ENCODE results near the gene LIPK. TPM values are rescaled to one million over a fixed set of nuclear protein-coding genes. Genes with fewer than 3 reads are reported as not detected.

LIPK gene
- total and polyA plus RNA-seq, 4 donors, result not detected

- no peak for DNase-seq (ENCODE audit: low spot score)
- Histone ChIP-seq H3K9me3 (ENCODE audit: control insufficient read depth in 4 of 4, low read length in 3 of 4) (no peaks in the 10 kb centered on the region), H3K27me3 (ENCODE audit: control insufficient read depth in 4 of 4, insufficient read depth in 4 of 4, low read length in 3 of 4) (peaks cover 0 to 2% (median 0%) of the 10 kb centered on the region in 4 donors), H3K4me3 (ENCODE audit: low read depth in 1 of 3, low read length in 3 of 3) (no peak overlapping the region), H3K4me1 (ENCODE audit: control insufficient read depth in 4 of 4, insufficient read depth in 4 of 4, low read length in 3 of 4) (no peaks in the 10 kb centered on the region), H3K36me3 (ENCODE audit: control insufficient read depth in 4 of 4, insufficient read depth in 3 of 4, low read depth in 1 of 4, low read length in 3 of 4) (no peaks in the 10 kb centered on the region), H3K27ac (ENCODE audit: low read depth in 1 of 2, low read length in 2 of 2) (no peak overlapping the region), H3K9ac (ENCODE audit: low read depth in 1 of 2, low read length in 2 of 2) (no peak overlapping the region)
- no peak for TF ChIP-seq GABPA (IDR thresholded peaks at IDR 0.05 in 1 of 2, conservative IDR thresholded peaks at IDR 0.05 in 1 of 2)
- TF ChIP-seq FOXA1 (IDR thresholded peaks at IDR 0.05), result no peak
- TF ChIP-seq RXRA (IDR thresholded peaks at IDR 0.05), result no peak
- no peak for TF ChIP-seq EGR1 (IDR thresholded peaks at IDR 0.05; ENCODE audit: low read depth in 2 of 2)
- WGBS, result 91% methylated on average over 10 of the region's 10 CpGs
These were observed 80.2 kb downstream of the LIPK start for GRCh38 chr10:88786032-88786770.

DNA sequence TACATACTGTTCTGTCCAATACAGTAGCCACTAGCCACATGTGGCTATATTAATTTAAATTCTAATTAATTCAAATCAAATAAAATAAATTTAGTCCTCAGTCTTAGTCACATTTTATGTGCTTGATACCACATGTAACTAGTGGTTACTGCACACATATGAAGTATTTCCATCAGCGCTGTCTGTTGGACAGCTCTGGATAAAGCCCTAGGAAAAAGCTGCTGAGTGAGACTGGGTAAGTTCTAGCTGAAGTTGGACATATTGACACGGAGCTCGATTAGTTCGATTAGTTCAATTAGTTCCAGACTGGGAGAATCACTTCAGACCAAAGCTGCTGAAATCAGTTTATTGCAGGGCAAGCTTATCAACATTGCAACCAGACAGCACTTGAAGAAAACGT, 81.4 kb downstream of the LIPK start:
- peaks cover under 1 to 2% (median 1%) of the 10 kb centered on the region in 4 donors for H3K4me1 ChIP-seq (ENCODE audit: control insufficient read depth in 4 of 4, insufficient read depth in 4 of 4, low read length in 3 of 4)
- no peaks in the 10 kb centered on the region for H3K36me3 ChIP-seq (ENCODE audit: control insufficient read depth in 4 of 4, insufficient read depth in 3 of 4, low read depth in 1 of 4, low read length in 3 of 4)
- H3K27me3 ChIP-seq (ENCODE audit: control insufficient read depth in 4 of 4, insufficient read depth in 4 of 4, low read length in 3 of 4), result peaks cover 0 to 2% (median 0%) of the 10 kb centered on the region in 4 donors
- no peak overlapping the region for H3K4me3 ChIP-seq (ENCODE audit: low read depth in 1 of 3, low read length in 3 of 3)
- TF ChIP-seq ATF3 (IDR thresholded peaks at IDR 0.05) (no peak), ZBTB33 (IDR thresholded peaks at IDR 0.05) (no peak), RAD21 (IDR thresholded peaks at IDR 0.05) (no peak), HNF4G (IDR thresholded peaks at IDR 0.05) (no peak), NR2F2 (IDR thresholded peaks at IDR 0.05) (no peak), CTCF (IDR thresholded peaks at IDR 0.05; ENCODE audit: low read depth, low read length, missing input control) (no peak), HNF4A (conservative IDR thresholded peaks at IDR 0.05) (no peak)
- no peak overlapping the region for H3K27ac ChIP-seq (ENCODE audit: low read depth in 1 of 2, low read length in 2 of 2)
- no peak overlapping the region for H3K9ac ChIP-seq (ENCODE audit: low read depth in 1 of 2, low read length in 2 of 2)
- no peak for DNase-seq (ENCODE audit: low spot score)
- 84% methylated on average over 5 of the region's 5 CpGs for WGBS
- no peaks in the 10 kb centered on the region for H3K9me3 ChIP-seq (ENCODE audit: control insufficient read depth in 4 of 4, low read length in 3 of 4)

GRCh38 chr10:88788924-88789323, 82.9 kb downstream of the LIPK start:
- no peak for DNase-seq (ENCODE audit: low spot score)
- TF ChIP-seq EGR1 (IDR thresholded peaks at IDR 0.05; ENCODE audit: low read depth in 2 of 2) (no peak), NR2F2 (IDR thresholded peaks at IDR 0.05) (no peak), TAF1 (conservative IDR thresholded peaks at IDR 0.05) (no peak)
- TF ChIP-seq, protein P1, sequence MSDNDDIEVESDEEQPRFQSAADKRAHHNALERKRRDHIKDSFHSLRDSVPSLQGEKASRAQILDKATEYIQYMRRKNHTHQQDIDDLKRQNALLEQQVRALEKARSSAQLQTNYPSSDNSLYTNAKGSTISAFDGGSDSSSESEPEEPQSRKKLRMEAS (IDR thresholded peaks at IDR 0.05), result no peak
- no peaks in the 10 kb centered on the region for H3K36me3 ChIP-seq (ENCODE audit: control insufficient read depth in 4 of 4, insufficient read depth in 3 of 4, low read depth in 1 of 4, low read length in 3 of 4)

More at GRCh38 chr10:88788924-88789323, 82.9 kb downstream of the LIPK start:
- H3K4me1 ChIP-seq (ENCODE audit: control insufficient read depth in 4 of 4, insufficient read depth in 4 of 4, low read length in 3 of 4), result peaks cover 2 to 8% (median 5%) of the 10 kb centered on the region in 4 donors
- no peaks in the 10 kb centered on the region for H3K27me3 ChIP-seq (ENCODE audit: control insufficient read depth in 4 of 4, insufficient read depth in 4 of 4, low read length in 3 of 4)
- H3K9me3 ChIP-seq (ENCODE audit: control insufficient read depth in 4 of 4, low read length in 3 of 4), result no peaks in the 10 kb centered on the region
- no peak overlapping the region for H3K9ac ChIP-seq (ENCODE audit: low read depth in 1 of 2, low read length in 2 of 2)
- no peak overlapping the region for H3K4me3 ChIP-seq (ENCODE audit: low read depth in 1 of 3, low read length in 3 of 3)
- no peak overlapping the region for H3K27ac ChIP-seq (ENCODE audit: low read depth in 1 of 2, low read length in 2 of 2)
